HG03025 (cell line): ENCODE measurements around the gene LARGE1.

Experiments used
- ATAC-seq: cut with Tn5 transposase; IDR thresholded peaks from one replicate; pipeline ENCODE4 v1.9.1; 2021; ENCODE audit warnings: mild to moderate bottlenecking, moderate library complexity; ENCODE audit not compliant: unreplicated experiment, low FRiP score

LARGE1 gene

GRCh38 chr22:33314316-33314715, 606.0 kb downstream of the LARGE1 start:
- no peak for ATAC-seq

GRCh38 chr22:33303099-33303498, 617.2 kb downstream of the LARGE1 start:
- no peak for ATAC-seq

GRCh38 chr22:33302549-33302948, 617.7 kb downstream of the LARGE1 start:
- no peak for ATAC-seq

- ATAC-seq = no peak
Measured at GRCh38 chr22:33302049-33302545, 618.2 kb downstream of the LARGE1 start.

GRCh38 chr22:33300165-33300564, 620.1 kb downstream of the LARGE1 start:
- ATAC-seq = no peak

- peak; percentile 63 for ATAC-seq
Measured at GRCh38 chr22:33299245-33299956, 620.9 kb downstream of the LARGE1 start.

GRCh38 chr22:33296941-33297340, 623.3 kb downstream of the LARGE1 start:
- ATAC-seq = no peak

GRCh38 chr22:33288078-33288477, 632.2 kb downstream of the LARGE1 start:
- no peak for ATAC-seq

GRCh38 chr22:33275073-33275443, 645.2 kb downstream of the LARGE1 start:
- no peak for ATAC-seq

- no peak for ATAC-seq
Measured at GRCh38 chr22:33274214-33275072, 645.8 kb downstream of the LARGE1 start.

- no peak for ATAC-seq
Measured at GRCh38 chr22:33272871-33273270, 647.4 kb downstream of the LARGE1 start.

- ATAC-seq = no peak
Measured at GRCh38 chr22:33272180-33272579, 648.1 kb downstream of the LARGE1 start.

GRCh38 chr22:33271390-33272161, 648.7 kb downstream of the LARGE1 start:
- ATAC-seq = peak; percentile 60

GRCh38 chr22:33270596-33270995, 649.7 kb downstream of the LARGE1 start:
- no peak for ATAC-seq

- no peak for ATAC-seq
Measured at GRCh38 chr22:33261699-33262098, 658.6 kb downstream of the LARGE1 start.

GRCh38 chr22:33260498-33260897, 659.8 kb downstream of the LARGE1 start:
- no peak for ATAC-seq

- ATAC-seq = no peak
Measured at GRCh38 chr22:33255791-33256190, 664.5 kb downstream of the LARGE1 start.

GRCh38 chr22:33248948-33249347, 671.3 kb downstream of the LARGE1 start:
- ATAC-seq = no peak

GRCh38 chr22:33247758-33248157, 672.5 kb downstream of the LARGE1 start:
- no peak for ATAC-seq

- ATAC-seq = no peak
Measured at GRCh38 chr22:33242078-33242477, 678.2 kb downstream of the LARGE1 start.
